Keratinocyte (primary cell): ENCODE data around the gene PRKACA.
A peak's percentile ranks its signal among the peaks of the same experiment; 100 is the strongest.

Experiments used
- CTCF ChIP-seq, 3 experiments: IDR thresholded peaks in 1 of 3; conservative IDR thresholded peaks in 1 of 3; optimal IDR thresholded peaks in 1 of 3; 2 replicates in 2 of 3; 3 replicates in 1 of 3; pipeline versions ENCODE3 to v1.5.1; 2011; ENCODE audit warnings: low read length in 3 of 3, mild to moderate bottlenecking in 3 of 3, moderate library complexity in 2 of 3, control low read depth in 1 of 3, inconsistent platforms in 1 of 3; ENCODE audit not compliant: insufficient read depth in 2 of 3; ENCODE audit errors: extremely low read depth in 1 of 3
- EZH2 ChIP-seq: IDR thresholded peaks from one replicate; pipeline ENCODE4 v1.6.1; 2012; ENCODE audit warnings: inconsistent platforms, mild to moderate bottlenecking, low read length, moderate library complexity

- TF ChIP-seq CTCF (optimal IDR thresholded peaks at IDR 0.05 in 1 of 3, IDR thresholded peaks at IDR 0.05 in 1 of 3, conservative IDR thresholded peaks at IDR 0.05 in 1 of 3; ENCODE audit: extremely low read depth in 1 of 3, insufficient read depth in 2 of 3, low read length in 3 of 3) (peak in 1 of 3 experiments; percentile 35), EZH2 (no peak)
Measured at GRCh38 chr19:14096272-14096992, 21.1 kb downstream of the PRKACA start.
